Panc1 (cell line): ENCODE data around the gene MMP14. TPM values are rescaled to one million over a fixed set of nuclear protein-coding genes. Genes with fewer than 3 reads are reported as not detected.

Experiments used
- ATAC-seq: fragments of 200-7000 bp; cut with Tn5 transposase; 2 replicates; pipeline ENCODE4 v1.9.1; 2020; ENCODE audit warnings: mild to moderate bottlenecking, moderate library complexity
- BruUV-seq: library from RNA; stranded (reverse); fragments of 400-500 nt; replicated peaks from 2 replicates; lab custom pipeline; 2021; lab: Mats Ljungman, UMichigan
- CTCF ChIA-PET: fragments of 300-600 bp; sonication (Branson Sonifier 250); formaldehyde crosslinking; loops from one replicate; lab custom pipeline; 2022; ENCODE audit warnings: antibody characterized with exemption; lab: Charles Lee
- POLR2A ChIA-PET: fragments of 300-600 bp; sonication (Branson Sonifier 250); formaldehyde crosslinking; loops from one replicate; lab custom pipeline; 2022; ENCODE audit warnings: antibody characterized with exemption; lab: Charles Lee
- DNase-seq: peaks from one replicate; pipeline ENCODE4 v3.0.0-alpha.2; 2010; ENCODE audit warnings: low read depth, low spot score
- H3K27ac ChIP-seq: 2 replicates; pipeline ENCODE4 v1.5.1; 2011; ENCODE audit warnings: mild to moderate bottlenecking, low read length, inconsistent platforms
- H3K27me3 ChIP-seq: fragments of 200-500 bp; sonication (Bioruptor generic); 2 replicates; pipeline ENCODE4 v1.6.0; 2014; ENCODE audit warnings: low read length, inconsistent platforms; ENCODE audit not compliant: control insufficient read depth, insufficient read depth
- H3K36me3 ChIP-seq: fragments of 200-500 bp; sonication (Bioruptor generic); 2 replicates; pipeline ENCODE4 v1.5.1; 2014; ENCODE audit warnings: inconsistent platforms, mild to moderate bottlenecking, low read length, moderate library complexity; ENCODE audit not compliant: control insufficient read depth, insufficient read depth
- H3K4me1 ChIP-seq: 2 replicates; pipeline ENCODE4 v1.5.1; 2011; ENCODE audit warnings: inconsistent platforms, mild to moderate bottlenecking, low read length, moderate library complexity; ENCODE audit not compliant: control insufficient read depth, insufficient read depth
- H3K4me3 ChIP-seq, 2 experiments: 2 replicates each; pipeline ENCODE4 v1.5.1; 2011 to 2012; ENCODE audit warnings: low read depth in 2 of 2, low read length in 2 of 2, mild to moderate bottlenecking in 2 of 2, inconsistent platforms in 1 of 2, moderate library complexity in 1 of 2
- H3K9me3 ChIP-seq: fragments of 200-500 bp; sonication (Bioruptor generic); 2 replicates; pipeline ENCODE4 v1.5.1; 2014; ENCODE audit warnings: low read depth, mild to moderate bottlenecking, inconsistent platforms, low read length, moderate library complexity; ENCODE audit not compliant: control insufficient read depth, insufficient read depth
- POLR2AphosphoS5 ChIP-seq: IDR thresholded peaks from 2 replicates; pipeline ENCODE4 v1.6.1; 2012; ENCODE audit warnings: mild to moderate bottlenecking, low read depth, low read length, moderate library complexity
- SIN3A ChIP-seq: IDR thresholded peaks from 2 replicates; pipeline ENCODE4 v1.6.1; 2012; ENCODE audit warnings: low read depth, mild to moderate bottlenecking, low read length, moderate library complexity, borderline replicate concordance; ENCODE audit not compliant: insufficient read depth
- TCF7L2 ChIP-seq: IDR thresholded peaks from 2 replicates; pipeline ENCODE4 v1.6.1; 2011; ENCODE audit warnings: mild to moderate bottlenecking, low read depth, low read length, inconsistent platforms
- in situ Hi-C: cut with HindIII; loops from 2 replicates; pipeline ENCODE4 v1.10.0; 2016; ENCODE audit warnings: low sequenced_read_pairs, low pct_unique_long_range_greater_than_20kb
- intact Hi-C: fragments of 100-400 bp; cut with micrococcal nuclease; formaldehyde crosslinking; loops from one replicate; pipeline ENCODE4 v1.10.0; 2022; ENCODE audit not compliant: unreplicated experiment
- total RNA-seq: library from RNA; stranded (reverse); gene quantifications from one replicate; pipeline ENCODE4 v1.2.1, GENCODE V29; 2021; ENCODE audit not compliant: unreplicated experiment
- TF ChIP-seq, protein P1 (sequence below), 2 experiments: IDR thresholded peaks; 2 replicates each; pipeline ENCODE4 v1.6.1; 2011 to 2012; ENCODE audit warnings: low read depth in 2 of 2, control low read depth in 1 of 2, low read length in 1 of 2, mild to moderate bottlenecking in 1 of 2, moderate library complexity in 1 of 2; ENCODE audit not compliant: insufficient read depth in 1 of 2
- TF ChIP-seq, protein P2 (sequence below): fragments of 450-650 bp; IDR thresholded peaks from 2 replicates; pipeline ENCODE4 v1.5.1; 2017; ENCODE audit warnings: mild to moderate bottlenecking

MMP14 gene
- total RNA-seq, 1 experiment from 2014 or later, result 32.9 TPM

DNA sequence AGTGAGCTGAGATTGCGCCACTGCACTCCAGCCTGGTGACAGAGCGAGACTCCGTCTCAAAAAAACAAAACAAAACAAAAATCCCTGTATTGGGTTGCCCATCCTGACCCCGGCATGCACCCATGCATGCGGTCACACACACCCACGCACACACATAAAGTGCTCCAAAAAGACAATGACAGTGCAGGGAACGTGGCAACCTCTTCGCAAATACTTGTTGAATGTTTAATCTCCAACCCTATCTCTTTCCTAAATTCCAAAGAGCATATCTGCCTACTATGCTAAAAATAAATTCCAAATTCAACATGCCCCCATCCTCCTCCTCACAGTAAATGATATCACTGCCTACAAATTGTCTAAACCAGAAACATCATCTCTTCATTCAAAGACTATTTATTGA lies 34.7 kb upstream of the MMP14 start:
- no peaks in the 10 kb centered on the region; the same call in 1 of the 2 replicates for H3K27me3 ChIP-seq
- H3K27ac ChIP-seq, result no peak overlapping the region
- TF ChIP-seq TCF7L2 (no peak), POLR2AphosphoS5 (no peak), SIN3A (no peak)
- TF ChIP-seq, protein P1, sequence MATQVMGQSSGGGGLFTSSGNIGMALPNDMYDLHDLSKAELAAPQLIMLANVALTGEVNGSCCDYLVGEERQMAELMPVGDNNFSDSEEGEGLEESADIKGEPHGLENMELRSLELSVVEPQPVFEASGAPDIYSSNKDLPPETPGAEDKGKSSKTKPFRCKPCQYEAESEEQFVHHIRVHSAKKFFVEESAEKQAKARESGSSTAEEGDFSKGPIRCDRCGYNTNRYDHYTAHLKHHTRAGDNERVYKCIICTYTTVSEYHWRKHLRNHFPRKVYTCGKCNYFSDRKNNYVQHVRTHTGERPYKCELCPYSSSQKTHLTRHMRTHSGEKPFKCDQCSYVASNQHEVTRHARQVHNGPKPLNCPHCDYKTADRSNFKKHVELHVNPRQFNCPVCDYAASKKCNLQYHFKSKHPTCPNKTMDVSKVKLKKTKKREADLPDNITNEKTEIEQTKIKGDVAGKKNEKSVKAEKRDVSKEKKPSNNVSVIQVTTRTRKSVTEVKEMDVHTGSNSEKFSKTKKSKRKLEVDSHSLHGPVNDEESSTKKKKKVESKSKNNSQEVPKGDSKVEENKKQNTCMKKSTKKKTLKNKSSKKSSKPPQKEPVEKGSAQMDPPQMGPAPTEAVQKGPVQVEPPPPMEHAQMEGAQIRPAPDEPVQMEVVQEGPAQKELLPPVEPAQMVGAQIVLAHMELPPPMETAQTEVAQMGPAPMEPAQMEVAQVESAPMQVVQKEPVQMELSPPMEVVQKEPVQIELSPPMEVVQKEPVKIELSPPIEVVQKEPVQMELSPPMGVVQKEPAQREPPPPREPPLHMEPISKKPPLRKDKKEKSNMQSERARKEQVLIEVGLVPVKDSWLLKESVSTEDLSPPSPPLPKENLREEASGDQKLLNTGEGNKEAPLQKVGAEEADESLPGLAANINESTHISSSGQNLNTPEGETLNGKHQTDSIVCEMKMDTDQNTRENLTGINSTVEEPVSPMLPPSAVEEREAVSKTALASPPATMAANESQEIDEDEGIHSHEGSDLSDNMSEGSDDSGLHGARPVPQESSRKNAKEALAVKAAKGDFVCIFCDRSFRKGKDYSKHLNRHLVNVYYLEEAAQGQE (IDR thresholded peaks at IDR 0.05; ENCODE audit: insufficient read depth in 1 of 2, low read depth in 2 of 2, low read length in 1 of 2), result no peak
- TF ChIP-seq, protein P2, sequence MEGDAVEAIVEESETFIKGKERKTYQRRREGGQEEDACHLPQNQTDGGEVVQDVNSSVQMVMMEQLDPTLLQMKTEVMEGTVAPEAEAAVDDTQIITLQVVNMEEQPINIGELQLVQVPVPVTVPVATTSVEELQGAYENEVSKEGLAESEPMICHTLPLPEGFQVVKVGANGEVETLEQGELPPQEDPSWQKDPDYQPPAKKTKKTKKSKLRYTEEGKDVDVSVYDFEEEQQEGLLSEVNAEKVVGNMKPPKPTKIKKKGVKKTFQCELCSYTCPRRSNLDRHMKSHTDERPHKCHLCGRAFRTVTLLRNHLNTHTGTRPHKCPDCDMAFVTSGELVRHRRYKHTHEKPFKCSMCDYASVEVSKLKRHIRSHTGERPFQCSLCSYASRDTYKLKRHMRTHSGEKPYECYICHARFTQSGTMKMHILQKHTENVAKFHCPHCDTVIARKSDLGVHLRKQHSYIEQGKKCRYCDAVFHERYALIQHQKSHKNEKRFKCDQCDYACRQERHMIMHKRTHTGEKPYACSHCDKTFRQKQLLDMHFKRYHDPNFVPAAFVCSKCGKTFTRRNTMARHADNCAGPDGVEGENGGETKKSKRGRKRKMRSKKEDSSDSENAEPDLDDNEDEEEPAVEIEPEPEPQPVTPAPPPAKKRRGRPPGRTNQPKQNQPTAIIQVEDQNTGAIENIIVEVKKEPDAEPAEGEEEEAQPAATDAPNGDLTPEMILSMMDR, result no peak
- no peak overlapping the region for H3K4me3 ChIP-seq
- intact Hi-C loops (no loop called here), in situ Hi-C loops (no loop called here)
- DNase-seq (no peak), ATAC-seq (no peak)
- H3K4me1 ChIP-seq, result no peaks in the 10 kb centered on the region
- ChIA-PET CTCF (no interaction called here), POLR2A (no interaction called here)
- no TSS peak for BruUV-seq
- H3K9me3 ChIP-seq, result no peaks in the 10 kb centered on the region
- H3K36me3 ChIP-seq, result no peaks in the 10 kb centered on the region

DNA sequence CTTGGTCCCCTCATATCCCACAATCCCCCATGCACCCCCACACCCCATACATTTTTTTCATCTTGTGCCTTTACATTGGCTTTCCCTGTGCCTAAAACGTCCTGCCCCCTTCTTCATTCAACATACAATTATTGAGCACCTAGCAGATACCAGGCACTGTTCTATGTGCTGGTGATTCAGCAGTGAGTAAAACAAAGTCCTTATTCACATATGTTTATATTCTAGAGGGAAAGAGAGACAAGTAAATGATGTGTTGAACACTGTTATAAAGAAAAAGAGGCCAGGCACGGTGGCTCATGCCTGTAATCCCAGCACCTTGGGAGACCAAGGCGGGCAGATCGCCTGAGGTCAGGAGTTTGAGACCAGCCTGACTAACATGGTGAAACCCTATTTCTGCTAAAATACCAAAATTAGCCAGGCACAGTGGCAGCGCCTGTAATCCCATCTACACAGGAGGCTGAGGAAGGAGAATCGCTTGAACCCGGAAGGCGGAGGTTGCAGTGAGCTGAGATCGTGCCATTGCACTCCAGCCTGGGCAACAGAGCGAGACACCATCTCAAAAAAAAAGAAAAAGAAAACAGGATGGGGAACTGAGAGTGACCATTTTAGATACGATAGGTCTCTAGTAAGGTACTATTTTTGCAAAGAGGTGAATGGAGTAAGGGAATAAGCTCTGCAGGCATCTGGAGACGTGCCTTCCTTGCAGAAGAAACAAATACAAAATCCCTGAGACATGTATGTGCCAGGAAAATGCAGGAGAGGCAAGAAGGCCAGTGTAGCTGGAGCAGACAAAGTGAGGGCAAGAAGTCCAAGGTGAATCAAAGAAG lies 33.3 kb upstream of the MMP14 start:
- no peaks in the 10 kb centered on the region; the same call in 1 of the 2 replicates for H3K27me3 ChIP-seq
- ChIA-PET POLR2A (no interaction called here), CTCF (no interaction called here)
- no peaks in the 10 kb centered on the region for H3K36me3 ChIP-seq
- ATAC-seq, result no peak
- no peak overlapping the region for H3K4me3 ChIP-seq
- no peak for DNase-seq
- intact Hi-C loops, result no loop called here
- no peak for TF ChIP-seq POLR2AphosphoS5
- H3K27ac ChIP-seq, result no peak overlapping the region
- in situ Hi-C loops, result no loop called here
- H3K9me3 ChIP-seq, result no peaks in the 10 kb centered on the region
- BruUV-seq, result no TSS peak
- H3K4me1 ChIP-seq, result no peaks in the 10 kb centered on the region

DNA sequence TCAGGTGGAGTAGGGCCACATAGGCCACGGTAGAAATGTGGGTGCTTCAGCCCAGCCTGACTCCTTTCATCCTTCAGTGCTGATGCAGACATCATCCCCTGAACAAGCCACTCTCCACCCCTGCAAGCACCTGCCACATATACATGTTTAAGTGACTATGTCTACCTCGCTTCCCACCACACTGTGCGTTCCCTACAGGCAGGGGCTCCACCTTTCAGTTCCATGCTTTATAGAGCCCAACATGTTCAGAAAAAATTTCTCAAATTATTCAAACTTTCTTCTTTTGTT lies 32.8 kb upstream of the MMP14 start:
- intact Hi-C loops (no loop called here), in situ Hi-C loops (no loop called here)
- Histone ChIP-seq H3K4me1 (no peaks in the 10 kb centered on the region), H3K27ac (no peak overlapping the region), H3K4me3 (no peak overlapping the region), H3K9me3 (no peaks in the 10 kb centered on the region), H3K36me3 (no peaks in the 10 kb centered on the region), H3K27me3 (no peaks in the 10 kb centered on the region; the same call in 1 of the 2 replicates)
- BruUV-seq, result no TSS peak
- DNase-seq (no peak), ATAC-seq (no peak)
- ChIA-PET CTCF (no interaction called here), POLR2A (no interaction called here)
- TF ChIP-seq, protein P1 (IDR thresholded peaks at IDR 0.05; ENCODE audit: insufficient read depth in 1 of 2, low read depth in 2 of 2, low read length in 1 of 2), result no peak
- no peak for TF ChIP-seq SIN3A
- no peak for TF ChIP-seq POLR2AphosphoS5
- no peak for TF ChIP-seq TCF7L2
- TF ChIP-seq, protein P2, result no peak
